ENCODE results near the gene GJA5. TPM values are rescaled to one million over a fixed set of nuclear protein-coding genes. Genes with fewer than 3 reads are reported as not detected.

Gene GJA5
- total and polyA plus RNA-seq, 2 experiments from 2014 or later, result 0.24 to 1.7 TPM

DNA sequence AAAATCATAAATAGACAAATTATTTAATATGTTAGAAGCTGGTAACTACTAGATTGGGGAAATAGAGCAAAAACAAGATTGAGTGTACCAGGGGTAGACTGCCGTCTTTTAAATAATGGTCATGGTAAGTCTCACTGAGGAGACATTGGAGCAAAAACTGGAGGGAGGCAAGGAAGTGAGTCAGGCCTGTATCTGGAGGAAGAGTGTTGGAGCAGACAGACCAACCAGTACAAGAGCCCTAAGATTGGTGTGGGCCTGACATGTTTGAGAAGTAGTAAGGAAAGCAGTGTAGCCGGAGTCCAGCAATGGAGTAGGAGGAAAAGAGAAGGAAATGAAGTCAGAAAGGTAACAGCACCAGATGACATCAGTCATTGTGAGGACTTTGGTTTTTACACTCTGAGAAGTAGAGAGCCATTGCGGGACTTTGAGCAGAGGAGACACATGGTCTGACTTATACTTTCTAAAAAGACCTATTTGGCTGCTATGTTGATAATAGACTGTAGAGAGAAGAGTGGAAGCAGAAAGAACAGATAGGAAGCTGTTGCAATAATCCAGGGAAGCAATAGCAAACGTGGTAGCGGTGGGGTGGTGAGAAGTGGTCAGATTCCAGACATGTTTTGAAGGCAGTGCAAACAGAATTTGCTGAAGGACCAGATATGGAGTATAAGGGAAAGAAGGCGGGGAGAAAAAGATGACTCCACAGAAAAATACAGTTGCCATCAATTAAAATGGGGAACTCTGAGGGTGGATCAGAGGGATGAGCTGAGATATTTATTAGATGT lies 44.7 kb upstream of the GJA5 start:
- H3K27me3 Mint-ChIP-seq (ENCODE audit: insufficient read depth, low read depth, poor library complexity), result no peaks in the 10 kb centered on the region

More for the DNA sequence above, 44.7 kb upstream of the GJA5 start:
- Histone ChIP-seq H2AFZ (peak overlapping the region; percentile 66; the same call in 1 of the 2 replicates), H3K79me2 (replicated peaks; ENCODE audit: insufficient read depth) (no peaks in the 10 kb centered on the region), H3K27ac (ENCODE audit: low read depth) (no peak overlapping the region), H3K4me3 (no peak overlapping the region), H3K4me2 (no peak overlapping the region), H3K4me1 (ENCODE audit: insufficient read depth) (peaks cover 8% of the 10 kb centered on the region), H3K27me3 (ENCODE audit: insufficient read depth) (no peaks in the 10 kb centered on the region), H3F3A (replicated peaks; ENCODE audit: low read depth) (no peaks in the 10 kb centered on the region), H4K20me1 (replicated peaks; ENCODE audit: insufficient read depth) (no peaks in the 10 kb centered on the region), H3K9me2 (ENCODE audit: insufficient read depth) (no peaks in the 10 kb centered on the region; the same call in 1 of the 2 replicates), H3K36me3 (ENCODE audit: insufficient read depth) (no peaks in the 10 kb centered on the region)
- Mint-ChIP-seq H3K27ac (no peak overlapping the region), H3K4me1 (peaks cover 8% of the 10 kb centered on the region), H3K4me3 (no peak overlapping the region), H3K36me3 (ENCODE audit: low read depth) (no peaks in the 10 kb centered on the region), H3K9me3 (no peaks in the 10 kb centered on the region)
- DNase-seq (ENCODE audit: low spot score) (no peak), ATAC-seq (no peak)
- TF ChIP-seq EZH2 (IDR thresholded peaks at IDR 0.05; ENCODE audit: low read depth, unreplicated experiment), result no peak
- TF ChIP-seq ZNF462 (CRISPR knock-in tag; IDR thresholded peaks at IDR 0.05), result no peak
- TF ChIP-seq CTCF (conservative IDR thresholded peaks at IDR 0.05; ENCODE audit: low read depth in 2 of 2), result no peak
- no peak for TF ChIP-seq POLR2AphosphoS5 (IDR thresholded peaks at IDR 0.05; ENCODE audit: low read depth)
- TF ChIP-seq JUNB (IDR thresholded peaks at IDR 0.05; ENCODE audit: unreplicated experiment), result no peak
